ENCODE measurements around the gene ORAI1. TPM values are rescaled to one million over a fixed set of nuclear protein-coding genes. Genes with fewer than 3 reads are reported as not detected.

The ORAI1 gene
- total and polyA plus RNA-seq, 2 experiments from 2014 or later = 15.0 to 39.1 TPM

- no peaks in the 10 kb centered on the region for H3K27me3 ChIP-seq
- 75% methylated on average over 8 of the region's 8 CpGs for WGBS (ENCODE audit: low lambda C conversion rate, missing lambda C conversion rate)
- no peak overlapping the region for H3K4me3 ChIP-seq
- DNase-seq (ENCODE audit: low spot score) = no peak
- H3K79me2 ChIP-seq = no peaks in the 10 kb centered on the region
- H3K9me3 ChIP-seq (ENCODE audit: low read depth) = no peaks in the 10 kb centered on the region
- no peak for TF ChIP-seq EZH2phosphoT487 (IDR thresholded peaks at IDR 0.05; ENCODE audit: low read depth, severe bottlenecking, unreplicated experiment)
- no peak for TF ChIP-seq EZH2 (IDR thresholded peaks at IDR 0.05; ENCODE audit: borderline replicate concordance)
- TF ChIP-seq CTCF (IDR thresholded peaks at IDR 0.05; ENCODE audit: poor library complexity) = no peak
- H2AFZ ChIP-seq = no peak overlapping the region
- H3K9me2 ChIP-seq (replicated peaks; ENCODE audit: insufficient read depth) = no peaks in the 10 kb centered on the region
- no peaks in the 10 kb centered on the region for H4K20me1 ChIP-seq (ENCODE audit: insufficient read depth, poor library complexity, severe bottlenecking)
- no peak overlapping the region for H3K27ac ChIP-seq
- no peaks in the 10 kb centered on the region for H3K36me3 ChIP-seq (replicated peaks; ENCODE audit: insufficient read depth, low read depth)
- H3K4me1 ChIP-seq (ENCODE audit: insufficient read depth) = peaks cover 3% of the 10 kb centered on the region
- no peak overlapping the region for H3K4me2 ChIP-seq
Observed at GRCh38 chr12:121620333-121620891, 5.9 kb upstream of the ORAI1 start.

GRCh38 chr12:121626853-121627640 is 717 bp downstream of the ORAI1 start:
- Histone ChIP-seq H2AFZ (peak overlapping the region; percentile 84), H4K20me1 (ENCODE audit: insufficient read depth, poor library complexity, severe bottlenecking) (no peaks in the 10 kb centered on the region), H3K36me3 (replicated peaks; ENCODE audit: insufficient read depth, low read depth) (no peaks in the 10 kb centered on the region), H3K9me3 (ENCODE audit: low read depth) (no peaks in the 10 kb centered on the region), H3K27me3 (no peaks in the 10 kb centered on the region), H3K4me3 (peak overlapping the region; percentile 93), H3K4me1 (ENCODE audit: insufficient read depth) (peaks cover 26% of the 10 kb centered on the region), H3K79me2 (peaks cover 44% of the 10 kb centered on the region), H3K9me2 (replicated peaks; ENCODE audit: insufficient read depth) (no peaks in the 10 kb centered on the region), H3K27ac (peak overlapping the region; percentile 99), H3K4me2 (peak overlapping the region; percentile 98)
- TF ChIP-seq EZH2phosphoT487 (IDR thresholded peaks at IDR 0.05; ENCODE audit: low read depth, severe bottlenecking, unreplicated experiment) (no peak), CTCF (IDR thresholded peaks at IDR 0.05; ENCODE audit: poor library complexity) (no peak), EZH2 (IDR thresholded peaks at IDR 0.05; ENCODE audit: borderline replicate concordance) (no peak)
- DNase-seq (ENCODE audit: low spot score) = peak; percentile 78
- 0% methylated on average over 26 of the region's 53 CpGs for whole genome bisulfite sequencing (ENCODE audit: low lambda C conversion rate, missing lambda C conversion rate)

- Histone ChIP-seq H3K4me3 (peak overlapping the region; percentile 93), H4K20me1 (ENCODE audit: insufficient read depth, poor library complexity, severe bottlenecking) (no peaks in the 10 kb centered on the region), H3K27ac (peak overlapping the region; percentile 99), H3K27me3 (no peaks in the 10 kb centered on the region), H3K9me3 (ENCODE audit: low read depth) (no peaks in the 10 kb centered on the region), H3K4me1 (ENCODE audit: insufficient read depth) (peaks cover 34% of the 10 kb centered on the region), H3K36me3 (replicated peaks; ENCODE audit: insufficient read depth, low read depth) (no peaks in the 10 kb centered on the region), H3K9me2 (replicated peaks; ENCODE audit: insufficient read depth) (no peaks in the 10 kb centered on the region), H3K79me2 (peaks cover 45% of the 10 kb centered on the region), H3K4me2 (peak overlapping the region; percentile 98), H2AFZ (peak overlapping the region; percentile 84)
- TF ChIP-seq EZH2 (IDR thresholded peaks at IDR 0.05; ENCODE audit: borderline replicate concordance) = no peak
- TF ChIP-seq EZH2phosphoT487 (IDR thresholded peaks at IDR 0.05; ENCODE audit: low read depth, severe bottlenecking, unreplicated experiment) = no peak
- TF ChIP-seq CTCF (IDR thresholded peaks at IDR 0.05; ENCODE audit: poor library complexity) = no peak
- DNase-seq (ENCODE audit: low spot score) = peak; percentile 74
- 39% methylated on average over 8 of the region's 8 CpGs for WGBS (ENCODE audit: low lambda C conversion rate, missing lambda C conversion rate)
Observed at GRCh38 chr12:121628037-121628436, 1.7 kb downstream of the ORAI1 start.

Measured in hepatocyte (in vitro differentiated cells).